Neuronal stem cell (in vitro differentiated cells): ENCODE measurements around the gene SEMA3G.
A peak's percentile ranks its signal among the peaks of the same experiment; 100 is the strongest.

Source experiments
- DNase-seq: peaks from one replicate; pipeline ENCODE4 v3.0.0-alpha.2; 2013; ENCODE audit warnings: low spot score
- H2AFZ ChIP-seq: one replicate; pipeline ENCODE4 v1.6.1; 2013; ENCODE audit warnings: mild to moderate bottlenecking, low read length, inconsistent platforms
- H2AK5ac ChIP-seq: 2 replicates; pipeline ENCODE4 v1.6.1; 2013; ENCODE audit warnings: low read depth, mild to moderate bottlenecking, inconsistent platforms, low read length, moderate library complexity, mixed read lengths
- H2BK120ac ChIP-seq: 2 replicates; pipeline ENCODE4 v1.6.1; 2013; ENCODE audit warnings: low read depth, mild to moderate bottlenecking, inconsistent platforms, low read length, moderate library complexity, mixed read lengths
- H2BK12ac ChIP-seq: one replicate; pipeline ENCODE4 v1.6.1; 2013; ENCODE audit warnings: low read length, inconsistent platforms
- H2BK15ac ChIP-seq: 2 replicates; pipeline ENCODE4 v1.6.1; 2013; ENCODE audit warnings: mild to moderate bottlenecking, low read length, inconsistent platforms, mixed read lengths
- H2BK5ac ChIP-seq: one replicate; pipeline ENCODE4 v1.6.1; 2013; ENCODE audit warnings: inconsistent platforms, mild to moderate bottlenecking, low read length, moderate library complexity
- H3K14ac ChIP-seq: one replicate; pipeline ENCODE4 v1.6.1; 2013; ENCODE audit warnings: low read length, inconsistent platforms
- H3K18ac ChIP-seq: 2 replicates; pipeline ENCODE4 v1.6.1; 2013; ENCODE audit warnings: low read length, inconsistent platforms
- H3K23ac ChIP-seq: 2 replicates; pipeline ENCODE4 v1.6.1; 2013; ENCODE audit warnings: low read depth, mild to moderate bottlenecking, mixed read lengths, low read length, inconsistent platforms; ENCODE audit not compliant: poor library complexity
- H3K27ac ChIP-seq: replicated peaks from 3 replicates; pipeline ENCODE4 v1.5.1; 2013; ENCODE audit warnings: low read length, inconsistent platforms
- H3K27me3 ChIP-seq, 3 experiments: 2 replicates each; pipeline ENCODE4 v1.6.1; 2013; ENCODE audit warnings: low read length in 3 of 3, mild to moderate bottlenecking in 2 of 3, inconsistent platforms in 1 of 3, low read depth in 1 of 3, mixed read lengths in 1 of 3, moderate library complexity in 1 of 3; ENCODE audit not compliant: control insufficient read depth in 3 of 3, insufficient read depth in 3 of 3
- H3K36me3 ChIP-seq, 2 donors: replicated peaks in 1 of 2; 2 replicates each; pipeline ENCODE4 v1.6.1; 2013; ENCODE audit warnings: low read length in 2 of 2; ENCODE audit not compliant: control insufficient read depth in 2 of 2, insufficient read depth in 2 of 2
- H3K4ac ChIP-seq: 2 replicates; pipeline ENCODE4 v1.6.1; 2013; ENCODE audit warnings: inconsistent platforms, mild to moderate bottlenecking, low read length, moderate library complexity
- H3K4me1 ChIP-seq, 2 donors: 1 replicate in 1 of 2; 2 replicates in 1 of 2; pipeline ENCODE4 v1.6.1; 2013; ENCODE audit warnings: low read length in 2 of 2, low read depth in 1 of 2; ENCODE audit not compliant: control insufficient read depth in 2 of 2, insufficient read depth in 1 of 2
- H3K4me2 ChIP-seq: one replicate; pipeline ENCODE4 v1.6.1; 2013; ENCODE audit warnings: mild to moderate bottlenecking, low read length, inconsistent platforms; ENCODE audit not compliant: insufficient read depth, poor library complexity, severe bottlenecking
- H3K4me3 ChIP-seq, 2 donors: 2 replicates each; pipeline ENCODE4 v1.5.1; 2013; ENCODE audit warnings: low read length in 2 of 2, mild to moderate bottlenecking in 2 of 2, inconsistent platforms in 1 of 2, moderate library complexity in 1 of 2
- H3K79me1 ChIP-seq: one replicate; pipeline ENCODE4 v1.6.1; 2013; ENCODE audit warnings: low read depth, mild to moderate bottlenecking, inconsistent platforms, low read length, moderate library complexity
- H3K9ac ChIP-seq: one replicate; pipeline ENCODE4 v1.6.1; 2013; ENCODE audit warnings: mild to moderate bottlenecking, low read depth, low read length, inconsistent platforms; ENCODE audit not compliant: poor library complexity
- H3K9me3 ChIP-seq, 2 donors: replicated peaks in 1 of 2; 2 replicates each; pipeline versions ENCODE3 to v1.6.1; 2013; ENCODE audit warnings: low read length in 2 of 2, mild to moderate bottlenecking in 2 of 2, inconsistent platforms in 1 of 2, low read depth in 1 of 2, mixed read lengths in 1 of 2, moderate library complexity in 1 of 2; ENCODE audit not compliant: control insufficient read depth in 2 of 2, insufficient read depth in 1 of 2
- H4K8ac ChIP-seq: one replicate; pipeline ENCODE4 v1.6.1; 2013; ENCODE audit warnings: low read depth, mild to moderate bottlenecking, inconsistent platforms, low read length, moderate library complexity
- H4K91ac ChIP-seq: one replicate; pipeline ENCODE4 v1.6.1; 2013; ENCODE audit warnings: low read length, low read depth, mild to moderate bottlenecking, inconsistent platforms; ENCODE audit not compliant: poor library complexity
- WGBS, 2 donors: extraction: QIAGEN DNeasy Blood & Tissue Kit; methylation state at CpG; one replicate each; pipeline ENCODE4 v1.1.7; 2013; ENCODE audit warnings: missing lambda C conversion rate in 2 of 2, mixed read lengths in 1 of 2; ENCODE audit not compliant: insufficient read length in 2 of 2, insufficient replicate concordance in 1 of 2; ENCODE audit errors: extremely low coverage in 2 of 2; 5-methylcytosine and 5-hydroxymethylcytosine counted together

Gene SEMA3G

DNA sequence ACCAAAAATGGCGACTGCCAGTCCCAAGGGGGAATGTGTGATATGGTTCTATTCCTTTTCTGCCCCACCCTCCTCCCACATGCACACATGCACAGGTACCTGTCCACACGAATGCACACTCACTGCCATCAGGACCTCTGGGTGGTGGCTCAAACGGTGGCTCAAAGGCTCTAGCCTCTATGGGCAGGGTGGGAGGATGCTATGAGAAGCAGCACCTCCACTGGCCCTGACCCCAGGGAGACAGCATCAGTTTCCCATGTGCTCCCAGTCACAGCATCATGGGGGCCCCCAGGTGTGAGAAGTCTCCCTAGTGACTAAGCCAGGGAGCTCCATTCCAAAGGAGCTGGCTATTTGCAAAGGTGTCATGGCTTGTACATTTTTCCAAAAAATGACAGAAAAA, 15.9 kb downstream of the SEMA3G start:
- no peak overlapping the region for H3K4me2 ChIP-seq
- no peak overlapping the region for H3K9ac ChIP-seq
- no peak overlapping the region for H3K23ac ChIP-seq
- no peak overlapping the region for H2BK120ac ChIP-seq
- H3K27me3 ChIP-seq = no peaks in the 10 kb centered on the region
- no peak overlapping the region for H3K18ac ChIP-seq
- peak overlapping the region; percentile 42 for H2AK5ac ChIP-seq
- no peak for DNase-seq
- H2BK15ac ChIP-seq = no peak overlapping the region
- no peaks in the 10 kb centered on the region for H3K79me1 ChIP-seq
- peaks cover 10 to 11% of the 10 kb centered on the region in 2 donors for H3K4me1 ChIP-seq
- no peak overlapping the region for H3K4me3 ChIP-seq
- no peak overlapping the region for H3K14ac ChIP-seq
- WGBS, 2 donors = no CpG with 5 or more reads among the region's 3 CpGs
- no peaks in the 10 kb centered on the region for H3K36me3 ChIP-seq
- no peak overlapping the region for H2BK12ac ChIP-seq
- H3K4ac ChIP-seq = no peak overlapping the region
- no peak overlapping the region for H4K91ac ChIP-seq
- H2AFZ ChIP-seq = no peak overlapping the region
- H4K8ac ChIP-seq = no peak overlapping the region
- H3K27ac ChIP-seq = no peak overlapping the region
- no peak overlapping the region for H2BK5ac ChIP-seq
- no peaks in the 10 kb centered on the region for H3K9me3 ChIP-seq

DNA sequence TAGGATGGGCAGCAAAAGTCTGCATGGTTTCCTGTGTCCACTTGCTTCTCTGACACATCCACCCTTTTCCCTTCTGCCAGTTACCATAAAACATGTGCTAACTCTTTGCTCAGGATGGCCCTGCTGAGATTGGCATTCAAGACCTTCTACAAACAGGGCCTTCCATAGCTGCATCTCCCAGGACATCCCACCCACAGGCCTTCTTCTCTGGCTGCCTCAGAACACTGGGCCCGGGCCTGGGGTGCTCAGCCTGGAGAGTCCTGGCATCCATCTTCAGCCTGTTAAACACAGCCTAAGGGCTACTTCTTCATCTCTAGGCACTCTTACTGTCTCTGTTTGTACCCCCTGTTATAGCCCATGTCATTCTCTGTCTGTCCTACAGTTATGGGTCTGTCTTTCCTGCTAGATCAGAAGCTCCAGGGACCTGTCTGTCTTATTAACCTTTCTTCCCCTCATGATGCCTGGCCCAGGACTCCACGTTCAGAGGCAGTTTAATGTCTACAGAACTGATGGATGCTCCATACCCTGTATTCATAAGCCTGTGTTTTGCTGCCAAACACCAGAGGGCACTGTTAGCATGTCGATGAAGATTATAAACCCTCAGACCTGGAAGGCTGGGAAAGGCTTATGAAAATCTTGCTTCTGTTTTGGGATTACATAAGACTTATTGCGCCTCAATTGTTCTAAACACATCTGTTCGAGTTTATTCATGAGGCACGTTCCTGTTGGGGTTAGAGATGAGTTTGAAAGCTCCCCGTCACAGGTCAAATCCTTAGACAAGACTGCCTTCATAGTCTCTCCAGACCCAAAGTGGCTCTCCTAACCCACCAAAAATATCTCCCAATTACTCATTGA, 16.5 kb downstream of the SEMA3G start:
- H2BK5ac ChIP-seq = no peak overlapping the region
- no peaks in the 10 kb centered on the region for H3K27me3 ChIP-seq
- no peak overlapping the region for H3K27ac ChIP-seq
- H3K9ac ChIP-seq = no peak overlapping the region
- peak overlapping the region; percentile 19 for H2AFZ ChIP-seq
- DNase-seq = peak; percentile 53
- no peak overlapping the region for H2BK12ac ChIP-seq
- H3K23ac ChIP-seq = no peak overlapping the region
- no peaks in the 10 kb centered on the region for H3K79me1 ChIP-seq
- no peaks in the 10 kb centered on the region for H3K9me3 ChIP-seq
- peak overlapping the region; percentile 42 for H2AK5ac ChIP-seq
- no peak overlapping the region for H3K14ac ChIP-seq
- no peak overlapping the region for H3K4me3 ChIP-seq
- WGBS, 2 donors = no CpG with 5 or more reads among the region's 7 CpGs
- H4K91ac ChIP-seq = no peak overlapping the region
- H4K8ac ChIP-seq = no peak overlapping the region
- peaks cover 4 to 5% of the 10 kb centered on the region in 2 donors for H3K4me1 ChIP-seq
- no peak overlapping the region for H3K4ac ChIP-seq
- H3K36me3 ChIP-seq = no peaks in the 10 kb centered on the region
- no peak overlapping the region for H3K4me2 ChIP-seq
- H2BK15ac ChIP-seq = no peak overlapping the region
- H3K18ac ChIP-seq = no peak overlapping the region
- H2BK120ac ChIP-seq = no peak overlapping the region

DNA sequence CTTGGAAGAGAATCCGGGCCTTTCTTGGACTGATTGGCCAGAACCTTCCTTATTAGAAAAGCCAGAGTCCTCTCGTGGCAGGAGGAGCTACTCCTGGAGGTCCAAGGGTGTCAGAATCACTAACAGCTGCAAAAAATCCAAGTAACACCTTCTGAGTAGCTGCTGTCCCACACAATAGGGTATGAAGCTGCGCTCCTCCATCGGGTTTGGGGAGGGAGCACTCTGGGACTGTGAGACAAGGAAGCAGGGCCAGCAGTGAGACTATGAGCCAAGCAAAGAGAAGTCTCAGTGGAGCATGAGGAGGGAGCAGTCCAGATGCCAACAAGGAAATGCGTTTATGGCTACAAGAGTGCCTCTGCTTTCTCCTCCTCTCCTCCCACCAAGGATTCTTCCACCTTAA, 21.7 kb downstream of the SEMA3G start:
- no peak overlapping the region for H2BK5ac ChIP-seq
- H3K4me2 ChIP-seq = no peak overlapping the region
- no peak overlapping the region for H2BK15ac ChIP-seq
- H4K8ac ChIP-seq = no peak overlapping the region
- no peak overlapping the region for H3K23ac ChIP-seq
- H2AK5ac ChIP-seq = no peak overlapping the region
- no peaks in the 10 kb centered on the region for H3K27me3 ChIP-seq
- no peak overlapping the region for H3K4me3 ChIP-seq
- H3K14ac ChIP-seq = no peak overlapping the region
- no peaks in the 10 kb centered on the region for H3K9me3 ChIP-seq
- no peak overlapping the region for H2BK12ac ChIP-seq
- H3K4me1 ChIP-seq = no peaks in the 10 kb centered on the region
- no peak overlapping the region for H3K4ac ChIP-seq
- no peaks in the 10 kb centered on the region for H3K79me1 ChIP-seq
- WGBS, 2 donors = no CpG with 5 or more reads among the region's 5 CpGs
- no peak overlapping the region for H3K18ac ChIP-seq
- H3K9ac ChIP-seq = no peak overlapping the region
- DNase-seq = no peak
- no peak overlapping the region for H4K91ac ChIP-seq
- no peaks in the 10 kb centered on the region for H3K36me3 ChIP-seq
- no peak overlapping the region for H2BK120ac ChIP-seq
- no peak overlapping the region for H3K27ac ChIP-seq
- no peak overlapping the region for H2AFZ ChIP-seq

DNA sequence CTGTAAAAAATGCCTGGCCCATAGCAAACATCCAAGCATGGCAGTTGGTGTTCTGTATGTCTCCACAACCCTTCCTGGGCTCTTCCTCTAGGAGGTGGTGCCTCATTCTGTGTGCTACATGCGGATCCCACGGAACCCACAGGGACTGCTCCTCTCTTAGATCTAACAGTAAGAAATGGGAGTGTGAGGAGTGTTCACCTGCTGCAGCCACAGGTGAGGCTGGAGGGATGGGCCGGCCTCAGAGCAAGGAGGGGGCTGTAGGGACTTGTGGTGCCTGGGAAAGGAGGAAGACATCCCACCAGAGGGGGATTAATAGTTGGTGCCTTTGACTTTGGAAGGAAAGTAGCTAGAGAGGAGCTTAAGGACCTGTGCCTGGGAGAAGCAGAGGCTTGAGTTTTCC, 22.2 kb downstream of the SEMA3G start:
- no peak overlapping the region for H2AK5ac ChIP-seq
- no peak overlapping the region for H2AFZ ChIP-seq
- no peaks in the 10 kb centered on the region for H3K79me1 ChIP-seq
- H4K91ac ChIP-seq = no peak overlapping the region
- no peak for DNase-seq
- no peak overlapping the region for H3K4me3 ChIP-seq
- no peak overlapping the region for H3K23ac ChIP-seq
- no peak overlapping the region for H2BK12ac ChIP-seq
- H3K9me3 ChIP-seq = no peaks in the 10 kb centered on the region
- no peak overlapping the region for H3K27ac ChIP-seq
- H3K18ac ChIP-seq = no peak overlapping the region
- no peak overlapping the region for H4K8ac ChIP-seq
- H3K9ac ChIP-seq = no peak overlapping the region
- H3K4me1 ChIP-seq = no peaks in the 10 kb centered on the region
- no peak overlapping the region for H2BK5ac ChIP-seq
- H3K4me2 ChIP-seq = no peak overlapping the region
- no peaks in the 10 kb centered on the region for H3K36me3 ChIP-seq
- H3K27me3 ChIP-seq = no peaks in the 10 kb centered on the region
- H2BK120ac ChIP-seq = no peak overlapping the region
- H3K14ac ChIP-seq = no peak overlapping the region
- WGBS, 2 donors = no CpG with 5 or more reads among the region's 3 CpGs
- no peak overlapping the region for H3K4ac ChIP-seq
- no peak overlapping the region for H2BK15ac ChIP-seq
